ENCODE data around the gene NFILZ.

NFILZ gene

GRCh38 chr19:8600816-8601215, 29.6 kb upstream of the NFILZ start:
- no peaks in the 10 kb centered on the region for H3K4me1 ChIP-seq (ENCODE audit: control insufficient read depth, low read depth, low read length)
- H3K9me3 ChIP-seq (ENCODE audit: control insufficient read depth, low read depth, low read length): peaks cover 3% of the 10 kb centered on the region

DNA sequence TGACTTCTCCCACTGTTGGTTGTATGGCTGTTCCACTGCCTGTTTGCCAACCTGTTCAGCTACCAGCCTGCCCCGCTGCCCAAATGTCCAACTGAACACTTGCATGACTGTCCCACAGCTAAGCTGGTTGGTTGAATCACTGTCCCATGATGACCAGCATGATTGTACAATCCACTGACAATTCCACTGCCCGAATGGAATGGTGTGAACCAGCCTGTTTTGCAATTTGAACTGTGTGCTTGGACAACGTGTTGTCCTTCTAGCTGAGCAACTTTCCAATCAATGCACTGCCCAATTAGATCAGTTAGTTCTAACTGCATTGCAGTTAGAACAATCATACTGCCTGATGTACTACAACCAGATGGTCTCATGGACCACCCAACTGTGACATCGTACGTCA, 28.6 kb upstream of the NFILZ start:
- Histone ChIP-seq H3K4me1 (ENCODE audit: control insufficient read depth, low read depth, low read length) (no peaks in the 10 kb centered on the region), H3K27ac (ENCODE audit: low read length) (no peak overlapping the region), H3K9me3 (ENCODE audit: control insufficient read depth, low read depth, low read length) (peaks cover 3% of the 10 kb centered on the region), H3K36me3 (ENCODE audit: control insufficient read depth, low read depth, low read length) (peaks cover 3% of the 10 kb centered on the region), H3K4me3 (ENCODE audit: low read length) (no peak overlapping the region), H3K27me3 (ENCODE audit: control insufficient read depth, insufficient read depth, low read length) (no peaks in the 10 kb centered on the region), H3K9ac (ENCODE audit: low read length) (no peak overlapping the region)

More at GRCh38 chr19:8600816-8601215, 29.6 kb upstream of the NFILZ start:
- H3K27me3 ChIP-seq (ENCODE audit: control insufficient read depth, insufficient read depth, low read length): no peaks in the 10 kb centered on the region
- H3K4me3 ChIP-seq (ENCODE audit: low read length): no peak overlapping the region
- H3K36me3 ChIP-seq (ENCODE audit: control insufficient read depth, low read depth, low read length): peaks cover 3% of the 10 kb centered on the region
- H3K9ac ChIP-seq (ENCODE audit: low read length): no peak overlapping the region
- H3K27ac ChIP-seq (ENCODE audit: low read length): no peak overlapping the region

DNA sequence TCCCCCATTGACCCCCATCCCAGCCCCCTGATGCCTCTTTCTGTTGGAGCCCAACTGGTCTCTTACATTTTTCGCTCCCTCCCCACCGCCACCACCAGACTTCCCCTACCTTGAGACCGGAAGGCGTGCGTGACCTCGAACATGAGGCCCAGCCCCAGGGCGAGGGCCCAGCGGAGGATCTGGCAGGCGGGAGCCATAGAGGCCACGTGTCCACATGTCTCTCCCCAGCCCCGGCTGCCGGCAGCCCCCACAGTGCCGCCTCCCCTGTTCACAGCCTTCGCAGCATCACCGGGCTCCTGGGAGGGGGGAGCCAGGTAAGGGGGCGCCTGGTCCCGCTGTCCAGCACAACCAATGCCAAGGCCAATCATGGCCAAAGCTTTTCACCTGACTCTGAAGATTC, 24.9 kb upstream of the NFILZ start:
- H3K9ac ChIP-seq (ENCODE audit: low read length): no peak overlapping the region
- peaks cover 3% of the 10 kb centered on the region for H3K36me3 ChIP-seq (ENCODE audit: control insufficient read depth, low read depth, low read length)
- H3K27me3 ChIP-seq (ENCODE audit: control insufficient read depth, insufficient read depth, low read length): no peaks in the 10 kb centered on the region
- peaks cover 3% of the 10 kb centered on the region for H3K9me3 ChIP-seq (ENCODE audit: control insufficient read depth, low read depth, low read length)
- H3K27ac ChIP-seq (ENCODE audit: low read length): no peak overlapping the region
- no peak overlapping the region for H3K4me3 ChIP-seq (ENCODE audit: low read length)
- peaks cover 8% of the 10 kb centered on the region for H3K4me1 ChIP-seq (ENCODE audit: control insufficient read depth, low read depth, low read length)

- Histone ChIP-seq H3K27me3 (ENCODE audit: control insufficient read depth, insufficient read depth, low read length) (no peaks in the 10 kb centered on the region), H3K4me1 (ENCODE audit: control insufficient read depth, low read depth, low read length) (peaks cover 13% of the 10 kb centered on the region), H3K27ac (ENCODE audit: low read length) (no peak overlapping the region), H3K9me3 (ENCODE audit: control insufficient read depth, low read depth, low read length) (peaks cover 3% of the 10 kb centered on the region), H3K36me3 (ENCODE audit: control insufficient read depth, low read depth, low read length) (peaks cover 3% of the 10 kb centered on the region), H3K9ac (ENCODE audit: low read length) (no peak overlapping the region), H3K4me3 (ENCODE audit: low read length) (no peak overlapping the region)
Measured at GRCh38 chr19:8607386-8607785, 23.0 kb upstream of the NFILZ start.

DNA sequence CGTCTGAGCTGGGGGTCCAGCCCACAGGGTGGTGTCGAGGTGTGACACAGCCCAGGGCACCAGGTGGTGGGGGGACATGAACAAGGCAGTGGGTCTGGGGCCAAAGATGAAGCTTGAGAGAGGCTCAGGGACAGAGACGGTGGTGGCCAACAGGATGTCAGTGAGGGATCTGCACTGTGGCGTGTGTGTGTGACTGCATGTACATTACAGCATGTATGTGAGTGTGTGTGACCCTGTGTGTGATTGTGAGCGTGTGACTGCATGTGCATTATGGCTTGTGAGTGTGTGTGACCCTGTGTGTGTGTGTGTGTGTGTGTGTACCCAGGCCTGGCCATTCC, 21.5 kb upstream of the NFILZ start:
- Histone ChIP-seq H3K27ac (ENCODE audit: low read length) (no peak overlapping the region), H3K4me1 (ENCODE audit: control insufficient read depth, low read depth, low read length) (peaks cover 13% of the 10 kb centered on the region), H3K4me3 (ENCODE audit: low read length) (peak overlapping the region; percentile 85), H3K36me3 (ENCODE audit: control insufficient read depth, low read depth, low read length) (peaks cover 3% of the 10 kb centered on the region), H3K27me3 (ENCODE audit: control insufficient read depth, insufficient read depth, low read length) (no peaks in the 10 kb centered on the region), H3K9ac (ENCODE audit: low read length) (peak overlapping the region; percentile 67), H3K9me3 (ENCODE audit: control insufficient read depth, low read depth, low read length) (peaks cover 3% of the 10 kb centered on the region)

GRCh38 chr19:8609279-8610040, 21.0 kb upstream of the NFILZ start:
- Histone ChIP-seq H3K9me3 (ENCODE audit: control insufficient read depth, low read depth, low read length) (peaks cover 3% of the 10 kb centered on the region), H3K4me1 (ENCODE audit: control insufficient read depth, low read depth, low read length) (peaks cover 13% of the 10 kb centered on the region), H3K36me3 (ENCODE audit: control insufficient read depth, low read depth, low read length) (peaks cover 3% of the 10 kb centered on the region), H3K27ac (ENCODE audit: low read length) (peak overlapping the region; percentile 79), H3K4me3 (ENCODE audit: low read length) (peak overlapping the region; percentile 85), H3K27me3 (ENCODE audit: control insufficient read depth, insufficient read depth, low read length) (no peaks in the 10 kb centered on the region), H3K9ac (ENCODE audit: low read length) (peak overlapping the region; percentile 67)

DNA sequence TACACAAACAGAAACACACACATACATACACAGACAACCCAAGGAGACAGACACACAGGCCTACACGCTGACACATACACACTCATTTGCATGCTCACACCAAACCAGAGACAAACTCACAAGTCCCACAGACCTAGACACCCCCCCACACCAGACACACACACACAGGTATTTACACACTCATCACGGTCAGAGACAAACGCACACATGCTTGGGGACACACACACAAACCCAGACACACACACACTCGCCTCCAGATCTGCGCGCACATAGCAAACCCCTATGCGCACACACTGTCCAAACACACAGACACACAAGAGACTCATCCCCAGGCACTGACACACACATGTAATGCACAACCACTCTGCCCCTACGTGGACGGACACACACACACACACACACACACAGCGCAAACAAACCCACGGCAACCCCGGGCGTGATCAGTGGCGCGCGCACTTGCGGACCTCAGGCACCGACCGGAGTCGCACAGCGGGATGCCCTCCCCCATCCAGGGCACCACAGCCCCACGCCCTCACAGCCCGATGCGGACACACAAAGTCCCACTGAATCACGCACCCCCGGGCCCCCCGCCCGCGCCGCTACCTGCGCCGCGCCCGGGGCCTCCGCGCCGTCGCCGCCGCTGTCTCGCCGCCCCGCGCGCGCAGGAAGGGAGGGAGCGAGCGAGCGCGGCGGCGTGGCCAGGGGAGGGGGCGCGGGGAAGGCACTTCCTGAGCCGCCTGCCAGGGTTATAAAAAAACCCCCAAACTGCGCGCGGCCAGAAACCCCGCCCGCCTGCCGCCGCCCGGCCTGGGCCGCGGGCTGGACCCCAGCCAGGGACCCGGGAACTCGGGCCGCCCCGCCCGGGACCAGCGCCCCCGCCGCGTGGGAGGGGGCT, 20.1 kb upstream of the NFILZ start, which contains the start of gene ADAMTS10:
Gene ADAMTS10, minus strand, starts transcription at position 675 of the 895 bp plus-strand sequence. CDS start 5,005 bp downstream, outside the sequence.
- Histone ChIP-seq H3K4me1 (ENCODE audit: control insufficient read depth, low read depth, low read length) (peaks cover 13% of the 10 kb centered on the region), H3K27ac (ENCODE audit: low read length) (peak within 1 kb of the TSS; percentile 79), H3K9ac (ENCODE audit: low read length) (peak within 1 kb of the TSS; percentile 67), H3K4me3 (ENCODE audit: low read length) (peak within 1 kb of the TSS; percentile 85), H3K36me3 (ENCODE audit: control insufficient read depth, low read depth, low read length) (no peaks in the 10 kb centered on the region), H3K9me3 (ENCODE audit: control insufficient read depth, low read depth, low read length) (no peaks in the 10 kb centered on the region), H3K27me3 (ENCODE audit: control insufficient read depth, insufficient read depth, low read length) (no peaks in the 10 kb centered on the region)

GRCh38 chr19:8610936-8611300, 19.5 kb upstream of the NFILZ start:
- Histone ChIP-seq H3K4me1 (ENCODE audit: control insufficient read depth, low read depth, low read length) (peaks cover 13% of the 10 kb centered on the region), H3K4me3 (ENCODE audit: low read length) (peak overlapping the region; percentile 85), H3K36me3 (ENCODE audit: control insufficient read depth, low read depth, low read length) (no peaks in the 10 kb centered on the region), H3K27me3 (ENCODE audit: control insufficient read depth, insufficient read depth, low read length) (no peaks in the 10 kb centered on the region), H3K9ac (ENCODE audit: low read length) (no peak overlapping the region), H3K9me3 (ENCODE audit: control insufficient read depth, low read depth, low read length) (no peaks in the 10 kb centered on the region), H3K27ac (ENCODE audit: low read length) (no peak overlapping the region)

DNA sequence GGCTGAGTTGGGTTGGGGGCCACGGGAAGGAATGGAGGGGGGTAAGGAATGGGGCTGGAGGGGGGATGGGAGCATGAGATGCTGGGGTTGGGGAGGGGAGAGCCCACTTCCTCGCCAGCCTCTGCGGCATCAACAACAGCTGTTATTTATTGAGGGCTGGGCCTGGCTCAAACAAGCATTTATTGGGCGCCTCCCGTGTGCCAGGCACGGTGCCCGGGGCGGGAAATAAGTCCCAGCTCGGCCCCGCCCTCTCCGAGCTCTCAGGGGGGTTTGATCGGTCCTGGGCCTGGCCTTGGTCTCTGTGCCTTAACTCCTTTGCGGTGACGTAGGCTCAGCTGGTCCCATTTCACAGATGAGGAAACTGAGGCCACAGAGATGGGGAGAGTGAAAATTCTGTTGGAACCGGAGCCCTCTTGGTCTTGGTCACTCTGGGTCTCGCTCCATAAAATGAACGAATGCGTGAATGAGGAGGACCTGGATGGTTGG, 19.0 kb upstream of the NFILZ start:
- H3K27ac ChIP-seq (ENCODE audit: low read length): no peak overlapping the region

GRCh38 chr19:8611877-8612806, 18.3 kb upstream of the NFILZ start:
- peaks cover 13% of the 10 kb centered on the region for H3K4me1 ChIP-seq (ENCODE audit: control insufficient read depth, low read depth, low read length)
- H3K27me3 ChIP-seq (ENCODE audit: control insufficient read depth, insufficient read depth, low read length): no peaks in the 10 kb centered on the region
- H3K9ac ChIP-seq (ENCODE audit: low read length): no peak overlapping the region
- no peak overlapping the region for H3K4me3 ChIP-seq (ENCODE audit: low read length)
- no peaks in the 10 kb centered on the region for H3K36me3 ChIP-seq (ENCODE audit: control insufficient read depth, low read depth, low read length)
- H3K27ac ChIP-seq (ENCODE audit: low read length): no peak overlapping the region
- H3K9me3 ChIP-seq (ENCODE audit: control insufficient read depth, low read depth, low read length): no peaks in the 10 kb centered on the region

More for the DNA sequence above, 19.0 kb upstream of the NFILZ start:
- Histone ChIP-seq H3K9me3 (ENCODE audit: control insufficient read depth, low read depth, low read length) (no peaks in the 10 kb centered on the region), H3K36me3 (ENCODE audit: control insufficient read depth, low read depth, low read length) (no peaks in the 10 kb centered on the region), H3K4me3 (ENCODE audit: low read length) (no peak overlapping the region), H3K4me1 (ENCODE audit: control insufficient read depth, low read depth, low read length) (peaks cover 13% of the 10 kb centered on the region), H3K27me3 (ENCODE audit: control insufficient read depth, insufficient read depth, low read length) (no peaks in the 10 kb centered on the region), H3K9ac (ENCODE audit: low read length) (no peak overlapping the region)

DNA sequence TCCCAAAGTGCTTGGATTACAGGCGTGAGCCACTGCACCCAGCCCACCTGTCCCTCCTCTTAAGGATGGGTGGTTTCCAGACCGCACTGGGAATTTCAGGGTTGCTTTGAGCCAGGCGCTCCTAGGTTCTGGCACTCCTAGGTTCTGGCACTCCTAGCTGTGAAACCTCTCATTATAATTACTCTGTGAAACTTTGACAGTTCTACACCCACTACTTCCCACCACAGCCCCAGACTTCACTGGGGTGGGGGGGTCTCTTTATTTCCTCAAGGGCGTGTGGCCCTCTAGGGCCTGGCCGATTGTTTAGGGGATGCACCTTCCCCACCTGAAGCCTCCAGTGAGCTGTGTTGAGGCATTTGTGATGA, 17.6 kb upstream of the NFILZ start:
- peaks cover 13% of the 10 kb centered on the region for H3K4me1 ChIP-seq (ENCODE audit: control insufficient read depth, low read depth, low read length)
- no peak overlapping the region for H3K9ac ChIP-seq (ENCODE audit: low read length)
- no peaks in the 10 kb centered on the region for H3K9me3 ChIP-seq (ENCODE audit: control insufficient read depth, low read depth, low read length)
- no peak overlapping the region for H3K4me3 ChIP-seq (ENCODE audit: low read length)
- H3K36me3 ChIP-seq (ENCODE audit: control insufficient read depth, low read depth, low read length): no peaks in the 10 kb centered on the region
- H3K27me3 ChIP-seq (ENCODE audit: control insufficient read depth, insufficient read depth, low read length): no peaks in the 10 kb centered on the region
- H3K27ac ChIP-seq (ENCODE audit: low read length): no peak overlapping the region

Data from iPS-18a (cell line).